ENCODE data around the gene NBPF1.
"Not testable (repeated sequence)": the region's sequence is repeated elsewhere in the genome, so short reads cannot be mapped to it uniquely, and the experiment has no call there.

GRCh38 chr1:16603623-16604022, 9.7 kb downstream of the NBPF1 start:
- TF ChIP-seq CTCF, POLR2A, POLR2AphosphoS5 (IDR thresholded peaks at IDR 0.05): not testable (repeated sequence)
